HG03175 (cell line): ENCODE results near the gene TMX4.

Experiments used
- ATAC-seq: cut with Tn5 transposase; IDR thresholded peaks from one replicate; pipeline ENCODE4 v1.9.1; 2021; ENCODE audit warnings: mild to moderate bottlenecking, moderate library complexity; ENCODE audit not compliant: unreplicated experiment

TMX4 gene

GRCh38 chr20:8020314-8021079, 936 bp upstream of the TMX4 start:
- ATAC-seq, result peak; percentile 42

- no peak for ATAC-seq
Observed at GRCh38 chr20:8019998-8020247, 362 bp upstream of the TMX4 start.

- peak; percentile 56 for ATAC-seq
Observed at GRCh38 chr20:8018958-8019245, 659 bp downstream of the TMX4 start.

GRCh38 chr20:8012724-8013123, 6.8 kb downstream of the TMX4 start:
- no peak for ATAC-seq

GRCh38 chr20:8008733-8009132, 10.8 kb downstream of the TMX4 start:
- ATAC-seq, result no peak

DNA sequence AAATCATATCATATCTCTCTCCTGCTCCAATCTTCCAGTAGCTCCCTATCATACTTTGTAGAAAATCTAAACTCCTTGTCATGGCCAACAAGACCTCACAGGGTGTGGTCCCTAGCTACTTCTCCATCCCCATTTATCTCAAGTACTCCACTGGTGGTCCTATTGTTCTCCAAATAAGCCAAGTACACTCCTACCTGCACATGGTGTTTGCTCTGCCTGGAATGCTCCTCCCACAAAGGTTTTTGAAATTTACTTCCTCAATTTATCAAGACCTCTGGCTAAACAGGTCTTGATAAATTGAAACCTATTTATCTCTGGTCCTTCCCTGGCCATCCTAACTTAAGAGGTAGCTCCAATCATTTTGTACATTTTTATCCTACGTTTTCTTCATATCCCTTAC, 12.1 kb downstream of the TMX4 start:
- no peak for ATAC-seq

DNA sequence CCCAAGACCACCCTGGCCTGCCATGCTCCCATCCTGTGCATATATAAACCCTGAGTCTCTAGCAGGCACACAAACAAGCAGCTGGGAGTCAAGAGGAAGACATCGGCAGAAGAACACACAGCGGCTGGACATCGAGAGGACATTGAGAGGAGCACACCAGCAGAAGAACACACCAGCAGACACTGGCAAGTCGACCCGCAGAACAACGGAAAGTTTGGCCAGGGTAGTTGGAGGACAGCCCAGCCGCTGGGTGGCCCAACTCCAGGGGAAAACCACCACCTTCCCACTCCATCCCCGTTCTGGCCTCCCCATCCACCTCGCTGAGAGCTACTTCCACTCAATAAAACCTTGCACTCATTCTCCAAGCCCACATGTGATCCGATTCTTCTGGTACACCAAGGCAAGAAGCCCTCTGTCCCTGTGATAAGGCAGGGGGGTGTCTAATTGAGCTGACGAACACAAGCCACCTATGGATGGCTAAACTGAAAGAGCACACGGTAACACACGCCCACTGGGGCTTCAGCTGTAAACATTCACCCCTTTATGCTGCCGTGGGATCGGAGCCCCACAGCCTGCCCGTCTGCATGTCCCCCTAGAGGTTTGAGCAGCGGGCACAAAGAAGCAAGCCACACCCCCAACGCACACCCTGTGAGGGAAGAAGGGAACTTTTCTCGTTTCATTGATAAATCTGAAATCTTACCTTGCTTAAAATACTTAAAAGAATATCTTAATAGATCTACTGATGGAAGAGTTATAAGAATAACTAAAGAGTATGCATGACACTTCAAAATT, 13.8 kb downstream of the TMX4 start:
- no peak for ATAC-seq

GRCh38 chr20:8005033-8005432, 14.5 kb downstream of the TMX4 start:
- no peak for ATAC-seq

DNA sequence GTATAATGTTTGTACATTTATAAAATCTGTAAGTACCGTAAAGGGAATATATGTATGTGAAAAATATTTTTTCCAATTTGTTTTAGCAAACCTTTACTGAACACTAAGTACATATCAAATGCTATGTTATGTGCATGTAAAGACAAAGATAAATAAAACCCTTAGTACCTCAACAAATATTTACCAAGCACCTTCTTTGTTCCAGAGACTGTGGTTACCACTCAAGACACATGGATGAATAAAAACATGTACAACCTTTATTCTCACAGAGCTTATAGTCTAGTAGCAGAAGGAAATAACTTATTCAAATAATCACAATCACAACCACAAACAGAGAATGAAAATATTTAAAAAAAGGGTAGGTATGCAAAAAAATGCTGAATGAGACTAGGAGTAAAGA, 17.5 kb downstream of the TMX4 start:
- ATAC-seq, result no peak

DNA sequence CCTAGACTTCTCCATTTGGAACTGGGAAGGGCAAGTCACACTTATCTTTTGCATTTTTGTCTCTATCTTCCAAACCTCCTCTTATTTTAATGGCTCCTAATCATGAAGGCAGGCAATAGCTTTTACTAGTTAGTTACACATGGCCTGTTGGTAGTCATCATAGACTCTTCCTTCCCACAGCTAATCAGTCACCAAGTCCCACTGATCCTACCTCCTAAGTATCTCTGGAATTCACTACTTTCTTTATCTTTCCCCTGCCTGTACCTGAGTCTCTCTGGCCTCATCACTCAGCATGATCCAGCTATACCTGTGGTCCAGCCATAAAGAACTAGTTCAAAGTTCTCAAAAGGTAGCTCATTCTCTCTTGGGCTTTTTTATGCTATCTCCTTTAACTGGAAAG, 18.8 kb downstream of the TMX4 start:
- ATAC-seq, result no peak

DNA sequence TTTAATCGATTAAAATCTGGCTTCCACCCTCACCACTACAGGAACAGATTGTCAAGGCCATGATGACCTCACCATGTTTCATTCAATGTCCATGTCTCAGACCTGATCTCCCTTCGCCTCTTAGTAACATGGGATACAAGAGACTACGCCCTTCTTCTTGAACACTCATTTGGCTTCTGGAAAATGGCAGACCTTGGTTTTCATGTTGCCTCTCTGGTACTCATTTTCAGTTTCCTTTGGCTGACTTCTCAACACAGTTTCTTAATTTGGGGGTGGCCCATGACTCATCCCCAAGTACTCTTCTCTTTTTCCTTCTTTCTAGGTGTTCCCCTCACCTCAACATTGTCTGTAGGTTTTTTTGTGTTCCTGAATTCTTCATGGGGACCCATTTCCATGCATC, 22.7 kb downstream of the TMX4 start:
- no peak for ATAC-seq

GRCh38 chr20:7994809-7995208, 24.8 kb downstream of the TMX4 start:
- ATAC-seq, result peak; percentile 60

- no peak for ATAC-seq
Observed at GRCh38 chr20:7993703-7994102, 25.9 kb downstream of the TMX4 start.

DNA sequence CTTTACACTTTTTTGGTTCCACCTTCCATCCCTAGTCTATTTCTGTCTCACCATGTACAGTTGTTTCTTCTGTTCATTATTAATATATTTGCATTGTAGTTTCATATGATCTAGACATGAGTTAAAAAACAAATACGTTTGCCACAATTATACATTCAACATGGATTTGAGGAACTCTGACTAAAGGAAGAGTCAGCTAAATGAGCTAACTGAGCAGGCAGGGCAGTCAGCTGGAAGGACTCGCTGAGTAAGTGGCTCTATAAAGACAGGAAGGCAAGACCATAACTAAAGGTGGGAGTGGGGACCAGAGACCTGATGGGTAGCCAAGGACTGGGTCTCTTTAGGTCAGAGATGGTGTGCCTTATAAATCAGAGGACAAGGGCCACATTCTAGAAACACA, 26.3 kb downstream of the TMX4 start:
- no peak for ATAC-seq

DNA sequence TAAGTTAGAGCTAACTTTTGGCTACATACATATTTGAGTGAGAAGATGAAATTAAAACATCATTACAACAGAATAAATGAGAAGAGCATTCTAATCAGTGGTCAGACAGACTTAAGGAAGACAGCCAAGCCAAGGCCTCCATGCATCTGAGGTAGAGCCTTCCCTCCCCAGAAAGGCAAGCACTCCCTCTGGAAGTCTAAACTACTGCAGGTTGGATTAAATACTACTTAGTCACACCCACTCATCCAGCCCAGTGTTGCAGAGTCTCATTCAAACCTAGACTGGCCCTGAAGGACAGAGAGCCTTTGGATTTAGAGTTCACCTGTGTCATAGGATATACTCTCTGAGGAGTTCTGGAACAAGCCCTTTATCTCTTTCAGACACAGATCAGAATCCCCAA, 29.2 kb downstream of the TMX4 start:
- no peak for ATAC-seq

DNA sequence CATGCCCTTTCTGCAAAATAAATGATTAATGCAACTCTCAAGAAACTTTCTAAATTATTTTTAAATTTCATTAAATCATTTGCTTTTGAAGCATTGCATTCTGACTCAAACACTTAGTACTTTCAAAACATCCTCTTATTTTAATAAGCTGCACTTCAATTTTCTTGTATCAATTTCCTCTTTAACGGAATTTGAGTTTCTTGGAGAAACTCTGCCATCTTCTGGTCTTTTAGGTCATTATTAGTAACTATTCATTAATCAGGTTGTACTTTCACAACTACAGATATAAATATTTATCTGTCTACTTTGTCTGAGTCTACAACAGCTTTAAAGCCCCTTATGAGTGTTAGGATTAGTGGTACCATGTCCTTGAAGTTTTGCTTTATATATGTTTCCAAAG, 30.2 kb downstream of the TMX4 start:
- no peak for ATAC-seq

GRCh38 chr20:7985916-7986315, 33.6 kb downstream of the TMX4 start:
- no peak for ATAC-seq

DNA sequence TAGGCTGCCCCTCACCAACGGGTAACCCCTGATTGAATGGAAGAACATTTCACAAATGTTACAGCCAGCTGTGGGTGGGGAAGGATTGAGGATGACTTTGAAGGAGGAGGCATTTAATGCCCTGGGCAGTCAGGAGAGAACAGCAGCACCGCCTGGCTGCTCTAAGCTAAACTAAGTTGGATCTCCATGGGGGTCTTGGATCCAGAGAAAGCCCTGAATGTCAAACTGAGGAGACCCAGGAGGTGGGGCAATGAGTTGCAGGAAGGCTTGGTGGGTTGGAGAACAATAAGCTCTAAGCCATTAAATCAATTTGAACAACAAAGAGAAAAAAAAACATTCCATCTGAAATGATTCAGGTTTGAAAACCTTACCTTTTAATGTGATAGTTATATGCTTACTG, 35.4 kb downstream of the TMX4 start:
- ATAC-seq, result no peak

GRCh38 chr20:7981374-7981773, 38.2 kb downstream of the TMX4 start:
- no peak for ATAC-seq

DNA sequence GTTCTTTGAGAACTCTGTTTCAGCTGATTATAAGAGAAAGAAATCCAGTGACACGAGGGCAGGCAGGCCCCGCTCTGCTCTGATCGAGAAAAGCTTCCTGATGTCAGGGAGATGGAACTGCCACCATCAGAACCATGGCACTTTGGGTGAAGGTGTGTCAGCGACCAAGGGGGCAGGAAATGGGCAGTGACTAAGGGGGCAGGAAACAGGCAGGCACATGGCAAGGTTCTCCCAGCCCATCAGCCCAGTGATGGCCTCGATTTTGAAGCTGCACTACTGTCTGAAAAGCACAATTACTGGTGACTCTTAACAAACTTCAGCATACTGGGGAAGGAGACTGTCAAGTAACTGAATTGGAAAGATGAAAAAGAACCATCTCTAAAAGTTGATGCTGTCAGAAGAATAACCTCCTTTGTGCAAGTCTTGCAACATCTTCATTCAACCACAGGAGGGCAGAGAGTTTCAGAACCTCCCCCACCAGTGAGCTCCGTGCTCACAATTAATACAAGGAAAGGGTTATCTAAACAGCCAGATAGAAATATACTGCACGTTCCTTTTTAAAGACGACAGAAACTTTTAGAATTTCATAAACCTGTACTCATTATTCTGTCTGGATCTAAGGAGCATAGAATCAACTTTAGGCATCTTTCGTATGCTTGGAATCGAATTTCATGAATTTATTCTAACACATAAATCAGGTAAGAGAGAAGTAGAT, 39.1 kb downstream of the TMX4 start:
- peak; percentile 78 for ATAC-seq

DNA sequence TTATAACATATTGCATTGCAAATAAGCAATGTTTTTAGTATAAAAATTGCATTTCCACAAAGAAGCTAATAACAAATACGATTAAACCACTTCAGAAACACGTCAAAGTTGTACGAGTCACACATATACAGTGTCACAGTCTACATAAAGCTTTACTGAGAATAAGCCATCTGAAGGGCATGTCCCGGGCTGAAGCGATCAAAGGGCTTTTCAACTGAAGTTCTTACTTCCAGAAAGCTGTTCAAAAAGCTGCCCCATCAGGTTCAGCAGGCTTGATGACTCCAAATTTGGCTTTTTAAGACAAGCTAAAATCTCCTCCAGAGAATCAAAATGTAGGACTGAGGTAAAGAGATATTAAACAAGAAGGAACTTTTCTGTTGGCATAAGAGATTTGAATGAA, 41.9 kb downstream of the TMX4 start:
- no peak for ATAC-seq

DNA sequence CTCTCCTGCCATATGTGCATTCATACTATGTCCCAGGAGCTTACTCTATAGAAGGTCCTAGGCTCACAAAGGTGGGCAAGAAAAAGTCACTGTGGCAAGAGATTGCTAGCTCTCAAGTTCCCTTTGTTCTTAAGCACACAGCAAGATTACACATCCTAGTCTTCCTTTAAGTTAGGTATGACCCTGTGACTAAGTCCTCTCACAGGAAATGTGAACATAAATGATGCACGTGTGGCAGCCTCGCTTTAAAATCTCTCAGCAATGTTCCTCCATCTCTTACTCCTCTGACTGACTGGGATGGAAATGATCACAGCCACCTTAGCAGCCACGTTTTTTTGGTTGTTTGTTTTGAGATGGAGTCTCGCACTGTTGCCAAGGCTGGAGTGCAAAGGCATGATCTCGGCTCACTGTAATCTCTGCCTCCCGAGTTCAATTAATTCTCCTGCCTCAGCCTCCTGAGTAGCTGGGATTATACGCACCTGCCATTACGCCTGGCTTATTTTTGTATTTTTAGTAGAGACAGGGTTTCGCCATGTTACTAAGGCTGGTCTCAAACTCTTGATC, 43.6 kb downstream of the TMX4 start:
- ATAC-seq, result no peak
